CD4-positive, alpha-beta T cell (primary cell): ENCODE measurements around the gene USB1. TPM values are rescaled to one million over a fixed set of nuclear protein-coding genes. Genes with fewer than 3 reads are reported as not detected.

Experiments used
- ATAC-seq: fragments of 200-7000 bp; cut with Tn5 transposase; one replicate; pipeline ENCODE4 v1.10.0; 2022; ENCODE audit warnings: mild to moderate bottlenecking; ENCODE audit not compliant: poor library complexity
- CTCF ChIA-PET: fragments of 350-600 bp; sonication (Branson Sonifier 250); formaldehyde crosslinking; loops from one replicate; lab custom pipeline; 2021; ENCODE audit warnings: antibody characterized with exemption, inconsistent platforms; lab: Charles Lee
- POLR2A ChIA-PET: fragments of 350-600 bp; sonication (Branson Sonifier 250); formaldehyde crosslinking; loops from one replicate; lab custom pipeline; 2021; ENCODE audit warnings: antibody characterized with exemption, inconsistent platforms; lab: Charles Lee
- DNase-seq, 14 experiments: peaks; one replicate each; pipeline ENCODE4 v3.0.0-alpha.2; 2013 to 2020; ENCODE audit warnings: mixed read lengths in 2 of 14
- H3K27ac ChIP-seq, 2 donors: one replicate each; pipeline versions ENCODE4 v1.5.1 to v1.7.0; 2013; ENCODE audit warnings: low read length in 2 of 2, low read depth in 1 of 2, mild to moderate bottlenecking in 1 of 2
- H3K27me3 ChIP-seq, 2 experiments: 1 replicate in 1 of 2; 2 replicates in 1 of 2; pipeline versions ENCODE4 v1.6.1 to v1.7.0; 2013; ENCODE audit warnings: low read length in 2 of 2, control low read depth in 1 of 2, mild to moderate bottlenecking in 1 of 2, moderate library complexity in 1 of 2; ENCODE audit not compliant: insufficient read depth in 2 of 2, control insufficient read depth in 1 of 2
- H3K36me3 ChIP-seq: one replicate; pipeline ENCODE4 v1.6.1; 2013; ENCODE audit warnings: low read length, control low read depth; ENCODE audit not compliant: insufficient read depth
- H3K4me1 ChIP-seq: one replicate; pipeline ENCODE4 v1.6.1; 2013; ENCODE audit warnings: low read length, control low read depth; ENCODE audit not compliant: insufficient read depth
- H3K4me3 ChIP-seq: one replicate; pipeline ENCODE4 v1.5.1; 2013; ENCODE audit warnings: mild to moderate bottlenecking, low read length, moderate library complexity
- H3K9me3 ChIP-seq, 2 experiments: 1 replicate in 1 of 2; 2 replicates in 1 of 2; pipeline versions ENCODE4 v1.6.1 to v1.7.0; 2013; ENCODE audit warnings: low read length in 2 of 2, mild to moderate bottlenecking in 2 of 2, control low read depth in 1 of 2, moderate library complexity in 1 of 2; ENCODE audit not compliant: control insufficient read depth in 1 of 2, insufficient read depth in 1 of 2
- H3K27ac Mint-ChIP-seq: one replicate; pipeline ENCODE4 v1.8.0; 2020; ENCODE audit warnings: mixed read lengths
- H3K27me3 Mint-ChIP-seq: one replicate; pipeline ENCODE4 v1.8.0; 2021; ENCODE audit warnings: mixed read lengths
- H3K36me3 Mint-ChIP-seq: one replicate; pipeline ENCODE4 v1.8.0; 2021; ENCODE audit warnings: low read depth, mixed read lengths
- H3K4me1 Mint-ChIP-seq: one replicate; pipeline ENCODE4 v1.8.0; 2021; ENCODE audit warnings: low read depth, mixed read lengths
- H3K4me3 Mint-ChIP-seq: one replicate; pipeline ENCODE4 v1.8.0; 2020; ENCODE audit warnings: mild to moderate bottlenecking, mixed read lengths
- H3K9me3 Mint-ChIP-seq: one replicate; pipeline ENCODE4 v1.8.0; 2020; ENCODE audit warnings: mixed read lengths
- intact Hi-C, 2 experiments: fragments of 100-400 bp; cut with DNase I in 1 of 2; cut with micrococcal nuclease in 1 of 2; formaldehyde crosslinking; loops; one replicate each; pipeline versions ENCODE4 v1.15.1 to v1.9.0; 2023 to 2025; cut with DNase I, micrococcal nuclease
- total RNA-seq, 174 experiments: library from RNA in 2 of 174; stranded (reverse) in 2 of 174; gene quantifications; one replicate each; pipeline ENCODE4 v1.2.3 and lab custom pipeline; 2021 to 2026
- TF ChIP-seq, protein P1 (sequence below): fragments of 200-600 bp; IDR thresholded peaks from one replicate; pipeline ENCODE4 v1.8.0; 2022; ENCODE audit warnings: antibody characterized with exemption, mild to moderate bottlenecking

The USB1 gene
- total RNA-seq, 2 experiments from 2014 or later: 22.4 to 25.7 TPM

DNA sequence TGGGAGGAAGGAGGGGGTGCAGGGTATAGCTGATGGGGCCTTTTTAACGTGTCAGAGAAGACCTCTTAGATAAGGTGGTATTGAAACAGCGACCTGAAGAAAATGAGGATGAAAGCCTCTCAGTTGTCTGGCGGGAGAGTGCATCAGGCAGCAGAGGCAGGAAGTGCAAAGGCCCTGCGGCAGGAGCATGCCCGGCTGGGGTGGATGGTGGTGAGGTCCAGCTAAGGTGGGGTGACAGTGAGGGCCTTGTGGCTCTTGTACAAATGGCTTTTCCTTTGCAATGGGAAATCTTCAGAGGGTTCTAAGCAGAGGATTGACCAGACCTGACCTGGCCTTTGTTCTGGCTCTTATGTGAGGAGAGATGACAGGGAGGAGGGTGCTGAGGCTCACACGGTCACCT is 35.7 kb downstream of the USB1 start:
- no peak overlapping the region for H3K27ac Mint-ChIP-seq
- H3K4me3 ChIP-seq: no peak overlapping the region
- H3K36me3 ChIP-seq: no peaks in the 10 kb centered on the region
- DNase-seq: no peak
- no peaks in the 10 kb centered on the region for H3K9me3 Mint-ChIP-seq
- CTCF ChIA-PET: no interaction called here
- H3K4me1 Mint-ChIP-seq: no peaks in the 10 kb centered on the region
- no peak for ATAC-seq
- H3K27ac ChIP-seq: no peak overlapping the region
- H3K4me1 ChIP-seq: no peaks in the 10 kb centered on the region
- POLR2A ChIA-PET: no interaction called here
- peaks cover 0 to 5% of the 10 kb centered on the region in 2 experiments for H3K9me3 ChIP-seq
- no peaks in the 10 kb centered on the region for H3K36me3 Mint-ChIP-seq
- H3K27me3 ChIP-seq: no peaks in the 10 kb centered on the region
- TF ChIP-seq, protein P1, sequence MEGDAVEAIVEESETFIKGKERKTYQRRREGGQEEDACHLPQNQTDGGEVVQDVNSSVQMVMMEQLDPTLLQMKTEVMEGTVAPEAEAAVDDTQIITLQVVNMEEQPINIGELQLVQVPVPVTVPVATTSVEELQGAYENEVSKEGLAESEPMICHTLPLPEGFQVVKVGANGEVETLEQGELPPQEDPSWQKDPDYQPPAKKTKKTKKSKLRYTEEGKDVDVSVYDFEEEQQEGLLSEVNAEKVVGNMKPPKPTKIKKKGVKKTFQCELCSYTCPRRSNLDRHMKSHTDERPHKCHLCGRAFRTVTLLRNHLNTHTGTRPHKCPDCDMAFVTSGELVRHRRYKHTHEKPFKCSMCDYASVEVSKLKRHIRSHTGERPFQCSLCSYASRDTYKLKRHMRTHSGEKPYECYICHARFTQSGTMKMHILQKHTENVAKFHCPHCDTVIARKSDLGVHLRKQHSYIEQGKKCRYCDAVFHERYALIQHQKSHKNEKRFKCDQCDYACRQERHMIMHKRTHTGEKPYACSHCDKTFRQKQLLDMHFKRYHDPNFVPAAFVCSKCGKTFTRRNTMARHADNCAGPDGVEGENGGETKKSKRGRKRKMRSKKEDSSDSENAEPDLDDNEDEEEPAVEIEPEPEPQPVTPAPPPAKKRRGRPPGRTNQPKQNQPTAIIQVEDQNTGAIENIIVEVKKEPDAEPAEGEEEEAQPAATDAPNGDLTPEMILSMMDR: no peak
- H3K27me3 Mint-ChIP-seq: no peaks in the 10 kb centered on the region
- no peak overlapping the region for H3K4me3 Mint-ChIP-seq
- intact Hi-C loops: no loop called here

DNA sequence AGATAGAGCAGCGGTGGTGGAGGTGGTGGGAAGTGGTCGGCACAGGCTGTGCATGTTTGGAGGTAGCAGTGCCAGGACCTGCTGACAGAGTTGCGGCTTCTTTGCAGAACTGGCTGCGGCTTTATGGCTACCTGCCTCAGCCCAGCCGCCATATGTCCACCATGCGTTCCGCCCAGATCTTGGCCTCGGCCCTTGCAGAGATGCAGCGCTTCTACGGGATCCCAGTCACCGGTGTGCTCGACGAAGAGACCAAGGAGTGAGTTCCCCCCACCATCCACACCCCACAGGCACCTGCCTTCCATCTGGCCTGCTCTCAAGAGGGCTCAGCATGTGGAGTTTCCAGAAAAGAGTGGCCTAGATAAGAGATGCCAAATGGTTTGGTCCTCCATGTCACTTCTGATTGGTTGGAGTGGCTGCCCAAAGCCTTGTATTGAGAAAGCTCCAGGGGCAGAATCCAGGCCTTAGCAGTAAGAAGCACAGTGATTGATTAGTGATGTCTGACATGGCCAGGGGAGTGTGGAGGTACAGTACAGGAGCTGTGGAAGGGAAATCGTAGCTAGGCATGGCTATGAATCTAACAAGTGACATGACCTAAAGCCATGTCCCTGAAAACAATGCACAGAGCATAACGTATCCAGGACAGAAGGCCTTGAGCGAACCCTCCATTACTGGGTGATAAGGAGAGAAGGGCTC is 36.3 kb downstream of the USB1 start:
- ChIA-PET CTCF (no interaction called here), POLR2A (no interaction called here)
- no peak overlapping the region for H3K27ac Mint-ChIP-seq
- H3K9me3 ChIP-seq: peaks cover 0 to 5% of the 10 kb centered on the region in 2 experiments
- H3K4me3 ChIP-seq: no peak overlapping the region
- H3K27me3 Mint-ChIP-seq: no peaks in the 10 kb centered on the region
- H3K36me3 ChIP-seq: no peaks in the 10 kb centered on the region
- no peaks in the 10 kb centered on the region for H3K4me1 Mint-ChIP-seq
- no peak overlapping the region for H3K4me3 Mint-ChIP-seq
- TF ChIP-seq, protein P1: no peak
- no peaks in the 10 kb centered on the region for H3K27me3 ChIP-seq
- DNase-seq: no peak
- no peaks in the 10 kb centered on the region for H3K9me3 Mint-ChIP-seq
- H3K27ac ChIP-seq: no peak overlapping the region
- H3K4me1 ChIP-seq: no peaks in the 10 kb centered on the region
- intact Hi-C loops: no loop called here
- H3K36me3 Mint-ChIP-seq: no peaks in the 10 kb centered on the region
- no peak for ATAC-seq

DNA sequence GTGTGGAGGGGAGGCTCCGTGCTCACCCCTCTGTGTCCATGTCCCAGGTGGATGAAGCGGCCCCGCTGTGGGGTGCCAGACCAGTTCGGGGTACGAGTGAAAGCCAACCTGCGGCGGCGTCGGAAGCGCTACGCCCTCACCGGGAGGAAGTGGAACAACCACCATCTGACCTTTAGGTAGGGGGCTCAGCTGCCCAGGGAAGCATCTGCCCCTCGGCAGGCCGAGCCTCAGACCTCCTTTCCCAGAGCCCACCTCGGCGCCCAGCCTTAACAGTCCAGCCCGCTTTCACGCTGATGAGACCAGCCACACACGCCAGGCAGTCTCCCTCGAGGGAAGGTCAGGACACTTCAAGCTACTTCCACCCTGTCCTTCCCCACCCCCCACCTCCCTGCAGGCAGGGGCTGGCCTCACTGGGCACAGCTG is 37.0 kb downstream of the USB1 start:
- Mint-ChIP-seq H3K9me3 (no peaks in the 10 kb centered on the region), H3K4me1 (no peaks in the 10 kb centered on the region), H3K36me3 (no peaks in the 10 kb centered on the region), H3K27me3 (no peaks in the 10 kb centered on the region), H3K27ac (no peak overlapping the region), H3K4me3 (no peak overlapping the region)
- TF ChIP-seq, protein P1: no peak
- Histone ChIP-seq H3K36me3 (no peaks in the 10 kb centered on the region), H3K9me3 (peaks cover 0 to 5% of the 10 kb centered on the region in 2 experiments), H3K27me3 (no peaks in the 10 kb centered on the region), H3K4me3 (no peak overlapping the region), H3K4me1 (no peaks in the 10 kb centered on the region), H3K27ac (no peak overlapping the region)
- ChIA-PET CTCF (no interaction called here), POLR2A (no interaction called here)
- ATAC-seq (no peak), DNase-seq (no peak)
- intact Hi-C loops: no loop called here
